Placental pericyte (primary cell): Measurements from ENCODE around the gene FAT2. TPM values are rescaled to one million over a fixed set of nuclear protein-coding genes. Genes with fewer than 3 reads are reported as not detected.

ENCODE experiments used
- total RNA-seq: library from RNA; depleted of rRNA; stranded (reverse); fragments of >200 nt; gene quantifications from 2 replicates; pipeline ENCODE4 v1.2.3, GENCODE V29; 2012

The FAT2 gene, protein sequence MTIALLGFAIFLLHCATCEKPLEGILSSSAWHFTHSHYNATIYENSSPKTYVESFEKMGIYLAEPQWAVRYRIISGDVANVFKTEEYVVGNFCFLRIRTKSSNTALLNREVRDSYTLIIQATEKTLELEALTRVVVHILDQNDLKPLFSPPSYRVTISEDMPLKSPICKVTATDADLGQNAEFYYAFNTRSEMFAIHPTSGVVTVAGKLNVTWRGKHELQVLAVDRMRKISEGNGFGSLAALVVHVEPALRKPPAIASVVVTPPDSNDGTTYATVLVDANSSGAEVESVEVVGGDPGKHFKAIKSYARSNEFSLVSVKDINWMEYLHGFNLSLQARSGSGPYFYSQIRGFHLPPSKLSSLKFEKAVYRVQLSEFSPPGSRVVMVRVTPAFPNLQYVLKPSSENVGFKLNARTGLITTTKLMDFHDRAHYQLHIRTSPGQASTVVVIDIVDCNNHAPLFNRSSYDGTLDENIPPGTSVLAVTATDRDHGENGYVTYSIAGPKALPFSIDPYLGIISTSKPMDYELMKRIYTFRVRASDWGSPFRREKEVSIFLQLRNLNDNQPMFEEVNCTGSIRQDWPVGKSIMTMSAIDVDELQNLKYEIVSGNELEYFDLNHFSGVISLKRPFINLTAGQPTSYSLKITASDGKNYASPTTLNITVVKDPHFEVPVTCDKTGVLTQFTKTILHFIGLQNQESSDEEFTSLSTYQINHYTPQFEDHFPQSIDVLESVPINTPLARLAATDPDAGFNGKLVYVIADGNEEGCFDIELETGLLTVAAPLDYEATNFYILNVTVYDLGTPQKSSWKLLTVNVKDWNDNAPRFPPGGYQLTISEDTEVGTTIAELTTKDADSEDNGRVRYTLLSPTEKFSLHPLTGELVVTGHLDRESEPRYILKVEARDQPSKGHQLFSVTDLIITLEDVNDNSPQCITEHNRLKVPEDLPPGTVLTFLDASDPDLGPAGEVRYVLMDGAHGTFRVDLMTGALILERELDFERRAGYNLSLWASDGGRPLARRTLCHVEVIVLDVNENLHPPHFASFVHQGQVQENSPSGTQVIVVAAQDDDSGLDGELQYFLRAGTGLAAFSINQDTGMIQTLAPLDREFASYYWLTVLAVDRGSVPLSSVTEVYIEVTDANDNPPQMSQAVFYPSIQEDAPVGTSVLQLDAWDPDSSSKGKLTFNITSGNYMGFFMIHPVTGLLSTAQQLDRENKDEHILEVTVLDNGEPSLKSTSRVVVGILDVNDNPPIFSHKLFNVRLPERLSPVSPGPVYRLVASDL (N-terminal part only)
- under 0.01 TPM in 1 of 2 replicates, not detected in the other for total RNA-seq

DNA sequence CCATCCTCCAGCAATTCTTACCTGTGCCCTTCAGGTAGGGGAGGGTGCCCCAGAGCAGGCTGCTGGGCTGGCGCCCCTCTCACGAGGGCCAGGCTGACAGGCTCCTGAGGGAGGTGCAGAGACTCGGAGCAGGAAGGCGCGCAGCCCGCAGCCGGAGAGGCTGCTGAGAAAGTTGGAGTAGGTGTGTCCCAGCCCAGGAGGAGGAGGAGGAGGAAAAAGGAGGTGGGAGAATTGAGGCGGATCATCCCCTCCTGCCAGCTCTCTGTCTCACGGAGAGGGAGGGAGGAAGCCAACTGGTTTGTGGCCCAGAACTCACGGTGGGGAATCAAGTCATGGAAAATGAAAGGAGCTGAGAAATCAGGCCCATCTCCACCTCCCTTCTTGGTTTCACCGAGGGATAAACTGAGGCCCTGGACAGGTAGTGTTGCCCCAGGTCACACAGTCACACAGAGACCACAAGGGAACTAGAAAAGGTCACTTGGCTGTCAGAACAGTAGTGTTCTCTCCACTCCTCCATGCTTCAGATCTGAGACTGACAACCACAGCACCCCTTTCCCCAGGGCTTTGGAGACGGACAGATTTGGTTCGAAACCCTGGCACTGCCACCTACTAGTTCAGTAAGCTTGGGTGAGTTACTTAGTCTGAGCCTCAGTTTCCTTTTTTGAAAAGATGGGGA is at the start of gene FAT2:
Gene FAT2 (minus strand): TSS at position 188 of the 676 bp plus-strand sequence. CDS start 22,400 bp downstream, outside the sequence.

Other genes starting within 250 kb of the FAT2 start
- gene SLC36A2, start 243.8 kb downstream of the FAT2 start, total RNA-seq = not detected in 2 replicates
- gene SLC36A1, start 143.7 kb downstream of the FAT2 start, total RNA-seq = 14.2 and 20.6 TPM in 2 replicates
- gene SPARC, start 95.6 kb upstream of the FAT2 start, total RNA-seq = 1,482 and 1,594 TPM in 2 replicates
- gene ATOX1, start 167.3 kb upstream of the FAT2 start, total RNA-seq = 42.4 and 59.3 TPM in 2 replicates
- 118 and 307 TPM in 2 replicates for gene G3BP1, start 180.6 kb upstream of the FAT2 start, total RNA-seq